Progenitor cell of endocrine pancreas (in vitro differentiated cells): ENCODE data around the gene CDSN. TPM values are rescaled to one million over a fixed set of nuclear protein-coding genes. Genes with fewer than 3 reads are reported as not detected.

Source experiments
- DNase-seq: peaks from one replicate; pipeline ENCODE4 v3.0.0; 2021; ENCODE audit warnings: low spot score; ENCODE audit not compliant: unreplicated experiment
- H3K27ac Mint-ChIP-seq: 2 replicates; pipeline ENCODE4 v1.8.0; 2021; ENCODE audit warnings: mild to moderate bottlenecking, moderate library complexity, mixed read lengths
- H3K27me3 Mint-ChIP-seq: 2 replicates; pipeline ENCODE4 v1.8.0; 2021; ENCODE audit warnings: mixed read lengths
- H3K36me3 Mint-ChIP-seq: 2 replicates; pipeline ENCODE4 v1.8.0; 2022; ENCODE audit warnings: mixed read lengths; ENCODE audit not compliant: insufficient read depth
- H3K4me1 Mint-ChIP-seq: 2 replicates; pipeline ENCODE4 v1.8.0; 2021; ENCODE audit warnings: low read depth, mixed read lengths
- H3K4me3 Mint-ChIP-seq: 2 replicates; pipeline ENCODE4 v1.8.0; 2021; ENCODE audit warnings: low read depth, mild to moderate bottlenecking, moderate library complexity, mixed read lengths
- H3K9me3 Mint-ChIP-seq: 2 replicates; pipeline ENCODE4 v1.8.0; 2021; ENCODE audit warnings: low read depth, mixed read lengths
- total RNA-seq: library from RNA; stranded (reverse); gene quantifications from 2 replicates; pipeline ENCODE4 v1.2.1, GENCODE V29; 2021
- TF ChIP-seq, protein P1 (sequence below): fragments of 200-600 bp; sonication (generic); IDR thresholded peaks from one replicate; pipeline ENCODE4 v1.5.0; 2021; ENCODE audit warnings: antibody characterized with exemption, mild to moderate bottlenecking; ENCODE audit not compliant: unreplicated experiment

CDSN gene
- total RNA-seq, 1 donor from 2014 or later = not detected

GRCh38 chr6:31114541-31114878 is 5.7 kb downstream of the CDSN start, which contains the start of gene PSORS1C1:
PSORS1C1 (plus strand) TSS chr6:31114800; CDS start chr6:31129633, 14,833 bp downstream.
- no peak for DNase-seq
- H3K4me1 Mint-ChIP-seq = peaks cover 1% of the 10 kb centered on the region
- TF ChIP-seq, protein P1, sequence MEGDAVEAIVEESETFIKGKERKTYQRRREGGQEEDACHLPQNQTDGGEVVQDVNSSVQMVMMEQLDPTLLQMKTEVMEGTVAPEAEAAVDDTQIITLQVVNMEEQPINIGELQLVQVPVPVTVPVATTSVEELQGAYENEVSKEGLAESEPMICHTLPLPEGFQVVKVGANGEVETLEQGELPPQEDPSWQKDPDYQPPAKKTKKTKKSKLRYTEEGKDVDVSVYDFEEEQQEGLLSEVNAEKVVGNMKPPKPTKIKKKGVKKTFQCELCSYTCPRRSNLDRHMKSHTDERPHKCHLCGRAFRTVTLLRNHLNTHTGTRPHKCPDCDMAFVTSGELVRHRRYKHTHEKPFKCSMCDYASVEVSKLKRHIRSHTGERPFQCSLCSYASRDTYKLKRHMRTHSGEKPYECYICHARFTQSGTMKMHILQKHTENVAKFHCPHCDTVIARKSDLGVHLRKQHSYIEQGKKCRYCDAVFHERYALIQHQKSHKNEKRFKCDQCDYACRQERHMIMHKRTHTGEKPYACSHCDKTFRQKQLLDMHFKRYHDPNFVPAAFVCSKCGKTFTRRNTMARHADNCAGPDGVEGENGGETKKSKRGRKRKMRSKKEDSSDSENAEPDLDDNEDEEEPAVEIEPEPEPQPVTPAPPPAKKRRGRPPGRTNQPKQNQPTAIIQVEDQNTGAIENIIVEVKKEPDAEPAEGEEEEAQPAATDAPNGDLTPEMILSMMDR = no peak
- H3K4me3 Mint-ChIP-seq = no peak within 1 kb of the TSS
- H3K27ac Mint-ChIP-seq = peak within 1 kb of the TSS; percentile 43
- H3K36me3 Mint-ChIP-seq = no peaks in the 10 kb centered on the region
- H3K9me3 Mint-ChIP-seq = no peaks in the 10 kb centered on the region
- peaks cover 36% of the 10 kb centered on the region for H3K27me3 Mint-ChIP-seq

GRCh38 chr6:31113861-31114540 is 6.2 kb downstream of the CDSN start:
- TF ChIP-seq, protein P1 = no peak
- Mint-ChIP-seq H3K27ac (no peak overlapping the region), H3K27me3 (peaks cover 35% of the 10 kb centered on the region), H3K9me3 (no peaks in the 10 kb centered on the region), H3K4me3 (no peak overlapping the region), H3K4me1 (peaks cover 1% of the 10 kb centered on the region), H3K36me3 (no peaks in the 10 kb centered on the region)
- DNase-seq = no peak

DNA sequence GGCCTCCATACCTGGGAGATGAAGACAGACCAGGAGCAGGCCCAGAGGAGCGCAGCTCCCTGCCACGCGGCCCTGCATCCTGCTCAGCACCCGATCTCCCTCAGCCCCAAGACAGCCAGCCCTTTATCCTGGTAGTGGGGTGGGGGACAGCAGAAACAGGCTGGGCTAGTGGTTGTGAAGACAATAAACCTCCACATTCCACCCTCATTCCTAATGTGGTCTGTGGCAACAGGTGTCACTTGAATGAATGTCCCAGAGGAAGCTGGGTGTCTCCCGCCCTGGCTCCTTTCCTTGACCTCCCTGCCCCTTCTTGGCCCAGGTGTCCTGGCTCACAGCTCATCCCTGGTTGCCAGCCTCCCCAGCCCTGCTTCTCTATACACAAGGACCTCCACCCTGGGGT is 7.8 kb downstream of the CDSN start, which contains the start of gene C6orf15:
Gene C6orf15 (minus strand): TSS at position 98 of the 400 bp plus-strand sequence. CDS start 20 bp downstream, at position 78.
- Mint-ChIP-seq H3K27ac (no peak within 1 kb of the TSS), H3K9me3 (no peaks in the 10 kb centered on the region), H3K36me3 (no peaks in the 10 kb centered on the region), H3K4me3 (no peak within 1 kb of the TSS), H3K27me3 (peaks cover 31% of the 10 kb centered on the region), H3K4me1 (peaks cover 1% of the 10 kb centered on the region)
- TF ChIP-seq, protein P1 = no peak
- no peak for DNase-seq

- Mint-ChIP-seq H3K27me3 (peaks cover 31% of the 10 kb centered on the region), H3K4me1 (peaks cover 1% of the 10 kb centered on the region), H3K4me3 (no peak overlapping the region), H3K9me3 (no peaks in the 10 kb centered on the region), H3K27ac (no peak overlapping the region), H3K36me3 (no peaks in the 10 kb centered on the region)
- TF ChIP-seq, protein P1 = no peak
- no peak for DNase-seq
Observed at GRCh38 chr6:31111712-31112111, 8.5 kb downstream of the CDSN start.

GRCh38 chr6:31110825-31111582 is 9.2 kb downstream of the CDSN start:
- H3K27me3 Mint-ChIP-seq = peaks cover 33% of the 10 kb centered on the region
- H3K27ac Mint-ChIP-seq = no peak overlapping the region
- TF ChIP-seq, protein P1 = no peak
- H3K36me3 Mint-ChIP-seq = no peaks in the 10 kb centered on the region
- H3K4me1 Mint-ChIP-seq = peaks cover 1% of the 10 kb centered on the region
- no peak overlapping the region for H3K4me3 Mint-ChIP-seq
- no peaks in the 10 kb centered on the region for H3K9me3 Mint-ChIP-seq
- DNase-seq = no peak
